Loucy (cell line): ENCODE results near the gene ZMPSTE24.

Source experiments
- H2AFZ ChIP-seq: fragments of 200-600 bp; sonication (generic); 2 replicates; pipeline ENCODE4 v1.6.0; 2016; ENCODE audit warnings: antibody characterized with exemption, mild to moderate bottlenecking, low read length, moderate library complexity
- H3F3A ChIP-seq: fragments of 200-600 bp; 2 replicates; pipeline ENCODE4 v1.6.0; 2016; ENCODE audit warnings: antibody characterized with exemption, low read depth, mild to moderate bottlenecking
- H3K27me3 ChIP-seq: fragments of 200-600 bp; sonication (generic); 2 replicates; pipeline ENCODE4 v1.6.1; 2014; ENCODE audit warnings: low read length, mild to moderate bottlenecking; ENCODE audit not compliant: insufficient read depth, poor library complexity, severe bottlenecking
- H3K36me3 ChIP-seq: fragments of 200-600 bp; sonication (generic); 2 replicates; pipeline ENCODE4 v1.6.1; 2016; ENCODE audit warnings: low read length; ENCODE audit not compliant: insufficient read depth
- H3K4me1 ChIP-seq: fragments of 200-600 bp; sonication (generic); 2 replicates; pipeline ENCODE4 v1.5.1; 2014; ENCODE audit warnings: low read length, mild to moderate bottlenecking; ENCODE audit not compliant: insufficient read depth, poor library complexity, severe bottlenecking
- H3K4me2 ChIP-seq: fragments of 200-600 bp; sonication (generic); 2 replicates; pipeline ENCODE4 v1.6.0; 2014; ENCODE audit warnings: antibody characterized with exemption, low read length, low read depth, mild to moderate bottlenecking; ENCODE audit not compliant: poor library complexity, severe bottlenecking
- H3K4me3 ChIP-seq: fragments of 200-600 bp; sonication (generic); 2 replicates; pipeline ENCODE4 v1.5.1; 2014; ENCODE audit warnings: low read length, mild to moderate bottlenecking, mixed read lengths; ENCODE audit not compliant: poor library complexity, severe bottlenecking
- H3K79me2 ChIP-seq: fragments of 200-600 bp; sonication (generic); 2 replicates; pipeline ENCODE4 v1.6.1; 2014; ENCODE audit warnings: low read length; ENCODE audit not compliant: insufficient read depth
- H3K9ac ChIP-seq: fragments of 200-600 bp; sonication (generic); 2 replicates; pipeline ENCODE4 v1.6.0; 2014; ENCODE audit warnings: mild to moderate bottlenecking, low read depth, low read length, moderate library complexity; ENCODE audit not compliant: poor library complexity, severe bottlenecking
- H3K9me2 ChIP-seq: fragments of 200-600 bp; sonication (generic); replicated peaks from 2 replicates; pipeline ENCODE4 v1.6.1; 2016; ENCODE audit warnings: low read depth, low read length, mixed read lengths
- H3K9me3 ChIP-seq: fragments of 200-600 bp; sonication (generic); 2 replicates; pipeline ENCODE4 v1.6.1; 2014; ENCODE audit warnings: mild to moderate bottlenecking, antibody characterized with exemption, low read length, low read depth; ENCODE audit not compliant: insufficient read depth
- H4K20me1 ChIP-seq: fragments of 200-600 bp; sonication (generic); 2 replicates; pipeline ENCODE4 v1.6.0; 2014; ENCODE audit warnings: antibody characterized with exemption, low read length, mild to moderate bottlenecking; ENCODE audit not compliant: insufficient read depth, poor library complexity, severe bottlenecking
- CTCF ChIP-seq: fragments of 200-600 bp; sonication (generic); conservative IDR thresholded peaks from 2 replicates; pipeline ENCODE4 v1.5.1; 2014; ENCODE audit warnings: mild to moderate bottlenecking, antibody characterized with exemption, low read length
- EZH2phosphoT487 ChIP-seq: fragments of 200-600 bp; IDR thresholded peaks from 2 replicates; pipeline ENCODE4 v1.6.1; 2018; ENCODE audit warnings: antibody characterized with exemption, mild to moderate bottlenecking, moderate library complexity, borderline replicate concordance

ZMPSTE24 gene

GRCh38 chr1:40314721-40315238 lies 56.7 kb downstream of the ZMPSTE24 start:
- H2AFZ ChIP-seq, result peak overlapping the region; percentile 94
- H3F3A ChIP-seq, result no peaks in the 10 kb centered on the region
- H3K79me2 ChIP-seq, result no peaks in the 10 kb centered on the region
- no peaks in the 10 kb centered on the region for H3K9me3 ChIP-seq
- H3K36me3 ChIP-seq, result no peaks in the 10 kb centered on the region
- TF ChIP-seq EZH2phosphoT487 (no peak), CTCF (no peak)
- peak overlapping the region; percentile 68 for H3K4me2 ChIP-seq
- H3K4me1 ChIP-seq, result peaks cover 26% of the 10 kb centered on the region
- peak overlapping the region; percentile 73 for H3K4me3 ChIP-seq
- peak overlapping the region; percentile 69 for H3K9ac ChIP-seq
- no peaks in the 10 kb centered on the region for H3K27me3 ChIP-seq
- H3K9me2 ChIP-seq, result no peaks in the 10 kb centered on the region
- no peaks in the 10 kb centered on the region for H4K20me1 ChIP-seq

- no peaks in the 10 kb centered on the region for H3K9me3 ChIP-seq
- H3K4me2 ChIP-seq, result peak overlapping the region; percentile 68
- no peaks in the 10 kb centered on the region for H3K9me2 ChIP-seq
- H3K79me2 ChIP-seq, result no peaks in the 10 kb centered on the region
- peak; percentile 76 for TF ChIP-seq CTCF
- no peak for TF ChIP-seq EZH2phosphoT487
- no peaks in the 10 kb centered on the region for H3F3A ChIP-seq
- H3K9ac ChIP-seq, result peak overlapping the region; percentile 69
- no peaks in the 10 kb centered on the region for H4K20me1 ChIP-seq
- peak overlapping the region; percentile 73 for H3K4me3 ChIP-seq
- no peaks in the 10 kb centered on the region for H3K27me3 ChIP-seq
- peaks cover 26% of the 10 kb centered on the region for H3K4me1 ChIP-seq
- H3K36me3 ChIP-seq, result no peaks in the 10 kb centered on the region
- peak overlapping the region; percentile 94 for H2AFZ ChIP-seq
These were observed 57.3 kb downstream of the ZMPSTE24 start for GRCh38 chr1:40315239-40315794.

DNA sequence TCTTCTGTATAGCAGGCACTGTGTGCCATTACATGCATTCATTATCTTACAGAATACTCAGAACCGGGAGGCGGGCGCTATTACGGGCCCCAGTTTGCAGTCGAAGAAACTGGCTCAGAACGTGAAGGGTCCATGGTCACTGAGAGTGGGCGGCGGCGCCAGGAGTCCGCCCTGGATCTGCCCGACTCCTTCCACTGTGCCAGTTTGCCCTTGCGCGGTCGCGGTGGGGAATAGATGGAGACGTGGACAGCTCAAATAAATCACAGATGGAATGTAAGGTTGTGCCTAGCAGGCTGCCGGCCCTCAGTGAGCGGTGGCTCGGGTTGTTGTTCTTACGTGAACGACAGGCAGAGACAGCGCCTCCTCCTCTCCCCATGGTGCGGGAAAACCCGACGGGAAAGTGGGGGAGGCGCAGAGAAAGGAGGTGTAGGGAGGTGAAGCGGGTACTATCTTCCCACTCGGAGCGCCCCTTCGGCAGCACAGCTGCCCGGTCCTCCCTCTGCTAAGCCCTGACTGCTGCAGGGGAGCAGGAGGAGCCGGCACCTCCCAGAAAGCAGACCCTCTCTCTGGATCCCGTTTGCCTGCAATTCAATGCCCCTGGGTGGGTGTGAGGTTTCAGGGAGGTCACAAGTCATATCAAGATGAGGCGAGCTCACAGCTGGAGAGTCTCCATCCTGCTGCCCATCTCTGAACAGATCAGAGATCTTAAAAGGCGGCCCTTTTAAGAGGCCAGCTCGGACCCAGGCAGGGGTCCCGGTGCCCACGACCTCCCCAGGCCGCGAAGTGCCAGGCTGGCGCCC lies 58.0 kb downstream of the ZMPSTE24 start:
- Histone ChIP-seq H3K79me2 (no peaks in the 10 kb centered on the region), H3K9ac (peak overlapping the region; percentile 69), H3K4me1 (peaks cover 26% of the 10 kb centered on the region), H4K20me1 (no peaks in the 10 kb centered on the region), H3K9me3 (no peaks in the 10 kb centered on the region), H3F3A (no peaks in the 10 kb centered on the region), H3K9me2 (no peaks in the 10 kb centered on the region), H2AFZ (peak overlapping the region; percentile 94), H3K4me2 (peak overlapping the region; percentile 68), H3K27me3 (no peaks in the 10 kb centered on the region), H3K36me3 (no peaks in the 10 kb centered on the region), H3K4me3 (peak overlapping the region; percentile 73)
- TF ChIP-seq CTCF (no peak), EZH2phosphoT487 (no peak)
